HCEC 1CT (cell line): ENCODE data around the gene USP31.
"Not testable (repeated sequence)": the region's sequence is repeated elsewhere in the genome, so short reads cannot be mapped to it uniquely, and the experiment has no call there.

Experiments used
- DNase-seq: peaks from one replicate; pipeline ENCODE4 v3.0.0-alpha.2; 2017

Gene USP31

GRCh38 chr16:23129686-23130085 lies 19.6 kb downstream of the USP31 start:
- no peak for DNase-seq

- DNase-seq = peak; percentile 43
Measured at GRCh38 chr16:23128056-23128455, 21.2 kb downstream of the USP31 start.

- no peak for DNase-seq
Measured at GRCh38 chr16:23125277-23125676, 24.0 kb downstream of the USP31 start.

GRCh38 chr16:23124315-23124714 lies 24.9 kb downstream of the USP31 start:
- DNase-seq = peak; percentile 89

- DNase-seq = no peak
Measured at GRCh38 chr16:23122144-23122543, 27.1 kb downstream of the USP31 start.

GRCh38 chr16:23121024-23121423 lies 28.2 kb downstream of the USP31 start:
- DNase-seq = peak; percentile 31

- no peak for DNase-seq
Measured at GRCh38 chr16:23120562-23120961, 28.7 kb downstream of the USP31 start.

GRCh38 chr16:23119570-23119969 lies 29.7 kb downstream of the USP31 start:
- peak; percentile 58 for DNase-seq

GRCh38 chr16:23114131-23114904 lies 34.9 kb downstream of the USP31 start:
- DNase-seq = no peak

GRCh38 chr16:23113185-23113584 lies 36.1 kb downstream of the USP31 start:
- DNase-seq = no peak

- peak; percentile 33 for DNase-seq
Measured at GRCh38 chr16:23110257-23110899, 38.9 kb downstream of the USP31 start.

- DNase-seq = no peak
Measured at GRCh38 chr16:23107936-23108335, 41.3 kb downstream of the USP31 start.

GRCh38 chr16:23107117-23107516 lies 42.1 kb downstream of the USP31 start:
- no peak for DNase-seq

GRCh38 chr16:23105309-23105708 lies 43.9 kb downstream of the USP31 start:
- no peak for DNase-seq

GRCh38 chr16:23104032-23104955 lies 45.0 kb downstream of the USP31 start:
- no peak for DNase-seq

- DNase-seq = no peak
Measured at GRCh38 chr16:23103603-23104002, 45.6 kb downstream of the USP31 start.

- DNase-seq = no peak
Measured at GRCh38 chr16:23101012-23101550, 48.2 kb downstream of the USP31 start.

GRCh38 chr16:23096450-23096849 lies 52.8 kb downstream of the USP31 start:
- DNase-seq = not testable (repeated sequence)

- not testable (repeated sequence) for DNase-seq
Measured at GRCh38 chr16:23094136-23094535, 55.1 kb downstream of the USP31 start.

- DNase-seq = no peak
Measured at GRCh38 chr16:23092801-23093117, 56.5 kb downstream of the USP31 start.

GRCh38 chr16:23092072-23092800 lies 57.0 kb downstream of the USP31 start:
- no peak for DNase-seq

GRCh38 chr16:23089111-23089510 lies 60.1 kb downstream of the USP31 start:
- DNase-seq = no peak

- DNase-seq = no peak
Measured at GRCh38 chr16:23088018-23088417, 61.2 kb downstream of the USP31 start.
